Right renal cortex interstitium (tissue), 3 donors: ENCODE measurements around the gene FAT1. TPM values are rescaled to one million over a fixed set of nuclear protein-coding genes. Genes with fewer than 3 reads are reported as not detected.

Experiments
- polyA plus RNA-seq, 3 donors: library from polyadenylated mRNA; unstranded; fragments of 120-200 nt; gene quantifications; one replicate each; pipeline ENCODE4 v1.2.1, GENCODE V29; 2013; ENCODE audit not compliant: insufficient read length in 3 of 3

The FAT1 gene
- polyA plus RNA-seq, 3 donors: 232 to 253 (median 236) TPM

Other genes with a start within 250 kb of the FAT1 start
- 1 to 10 TPM; 1.6 to 2.0 (median 1.8) TPM for gene MTNR1A, start 168.3 kb downstream of the FAT1 start, polyA plus RNA-seq